ENCODE data around the gene FMR1.

DNA sequence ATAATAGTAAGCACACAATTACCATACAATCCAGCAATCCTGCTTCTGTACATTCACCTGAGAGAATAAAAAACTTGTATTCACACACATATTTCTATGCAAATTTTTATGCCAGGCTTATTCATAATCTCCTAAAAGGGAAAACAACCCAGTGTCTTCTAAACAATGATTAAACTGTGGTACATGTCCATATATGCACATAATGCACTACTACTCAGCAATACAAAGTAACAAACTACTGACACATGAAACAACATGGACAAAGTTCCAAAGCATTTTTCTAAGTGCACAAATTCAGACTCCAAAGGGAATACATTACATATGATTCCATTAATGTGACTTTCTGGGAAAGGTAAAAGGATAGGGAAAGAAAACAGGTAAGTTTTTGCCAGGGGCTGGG, 18.0 kb upstream of the FMR1 start:
- no peak for TF ChIP-seq CTCF (IDR thresholded peaks at IDR 0.05)
- no peak for TF ChIP-seq POLR2A (IDR thresholded peaks at IDR 0.05)
